WI38 (cell line): ENCODE data around the gene WNT2.

Experiments used
- H3K4me3 ChIP-seq: 2 replicates; pipeline ENCODE4 v1.5.1; 2011; ENCODE audit warnings: low read depth, mild to moderate bottlenecking, control low read depth, low read length
- TF ChIP-seq, protein P1 (sequence below): IDR thresholded peaks from 2 replicates; pipeline ENCODE4 v1.5.1; 2012; ENCODE audit warnings: low read depth, mild to moderate bottlenecking, control low read depth, low read length

WNT2 gene

DNA sequence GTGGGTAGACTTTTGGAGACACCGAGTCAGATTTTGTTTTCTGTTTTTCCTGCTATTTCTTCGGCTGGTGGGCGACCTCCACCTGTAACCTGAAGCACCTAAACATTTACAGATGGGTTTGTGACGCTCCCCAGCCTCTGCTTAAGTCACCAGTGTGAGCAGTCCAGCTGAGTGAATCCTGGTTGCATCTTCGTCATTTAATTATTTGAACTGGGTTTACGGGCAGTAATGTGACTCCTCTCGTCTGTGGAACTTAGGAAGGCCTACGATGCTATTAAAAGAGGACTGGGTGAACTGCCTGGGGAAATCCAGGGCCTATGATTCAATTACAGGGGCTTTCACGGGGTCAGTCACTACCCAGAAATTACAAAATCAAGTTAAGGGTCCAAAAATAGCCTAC, 52.5 kb downstream of the WNT2 start:
- no peak overlapping the region for H3K4me3 ChIP-seq
- TF ChIP-seq, protein P1, sequence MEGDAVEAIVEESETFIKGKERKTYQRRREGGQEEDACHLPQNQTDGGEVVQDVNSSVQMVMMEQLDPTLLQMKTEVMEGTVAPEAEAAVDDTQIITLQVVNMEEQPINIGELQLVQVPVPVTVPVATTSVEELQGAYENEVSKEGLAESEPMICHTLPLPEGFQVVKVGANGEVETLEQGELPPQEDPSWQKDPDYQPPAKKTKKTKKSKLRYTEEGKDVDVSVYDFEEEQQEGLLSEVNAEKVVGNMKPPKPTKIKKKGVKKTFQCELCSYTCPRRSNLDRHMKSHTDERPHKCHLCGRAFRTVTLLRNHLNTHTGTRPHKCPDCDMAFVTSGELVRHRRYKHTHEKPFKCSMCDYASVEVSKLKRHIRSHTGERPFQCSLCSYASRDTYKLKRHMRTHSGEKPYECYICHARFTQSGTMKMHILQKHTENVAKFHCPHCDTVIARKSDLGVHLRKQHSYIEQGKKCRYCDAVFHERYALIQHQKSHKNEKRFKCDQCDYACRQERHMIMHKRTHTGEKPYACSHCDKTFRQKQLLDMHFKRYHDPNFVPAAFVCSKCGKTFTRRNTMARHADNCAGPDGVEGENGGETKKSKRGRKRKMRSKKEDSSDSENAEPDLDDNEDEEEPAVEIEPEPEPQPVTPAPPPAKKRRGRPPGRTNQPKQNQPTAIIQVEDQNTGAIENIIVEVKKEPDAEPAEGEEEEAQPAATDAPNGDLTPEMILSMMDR: no peak

DNA sequence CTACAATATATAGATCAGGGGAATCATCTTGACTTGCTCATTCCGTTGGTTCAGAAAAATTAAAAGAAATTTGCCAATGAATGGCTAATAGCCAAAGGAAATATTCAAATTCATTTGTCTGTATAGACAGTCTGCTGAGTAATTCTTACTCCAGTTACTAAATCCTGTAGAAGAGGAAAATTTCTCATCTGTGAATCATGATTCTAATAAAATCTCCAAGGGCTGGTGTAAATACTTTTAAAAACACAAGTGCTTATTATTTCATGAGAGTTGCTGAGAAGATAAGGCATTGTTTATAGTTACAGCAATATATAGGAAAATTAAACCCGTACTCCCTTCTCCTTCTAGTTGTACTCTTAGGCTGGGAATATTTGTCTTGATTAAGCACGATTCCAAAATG, 53.0 kb downstream of the WNT2 start:
- TF ChIP-seq, protein P1: no peak

DNA sequence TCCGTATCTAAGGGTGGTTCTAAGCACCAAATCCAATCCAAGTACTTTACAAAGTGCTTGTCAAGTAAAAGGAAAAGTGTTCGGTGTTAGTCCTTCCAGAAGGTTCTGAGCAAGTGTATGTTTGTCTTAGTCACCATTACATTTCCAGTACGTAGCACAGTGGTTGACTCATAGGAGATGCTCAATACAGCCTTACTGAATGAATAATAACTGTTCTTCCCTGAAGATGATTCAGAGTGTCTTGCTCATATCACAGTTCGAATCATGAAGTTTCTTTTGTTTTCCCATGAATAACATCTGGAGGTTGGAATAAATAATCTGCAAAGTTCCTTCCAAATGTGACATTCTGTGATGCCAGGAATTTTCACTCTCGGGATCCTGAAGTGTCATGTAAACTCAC, 53.4 kb downstream of the WNT2 start:
- TF ChIP-seq, protein P1: no peak
- H3K4me3 ChIP-seq: no peak overlapping the region

More for the DNA sequence above, 53.0 kb downstream of the WNT2 start:
- H3K4me3 ChIP-seq: no peak overlapping the region

DNA sequence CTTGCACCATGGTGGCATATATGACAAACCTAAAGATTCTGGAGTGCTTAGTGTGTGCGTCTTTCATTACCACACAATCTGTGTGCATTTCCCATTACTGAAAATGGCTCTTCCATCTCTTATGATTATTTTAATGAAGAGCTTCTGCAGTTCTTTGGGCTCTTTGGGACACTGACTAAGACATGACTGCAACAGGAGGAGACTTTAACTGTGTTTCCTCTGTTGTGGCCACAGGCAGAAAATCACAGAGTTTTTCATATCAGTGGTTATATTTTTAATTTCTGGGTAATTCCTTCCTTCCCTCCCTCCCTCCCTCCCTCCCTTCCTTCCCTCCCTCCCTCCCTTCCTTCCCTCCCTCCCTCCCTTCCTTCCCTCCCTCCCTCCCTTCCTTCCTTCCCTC, 58.1 kb downstream of the WNT2 start:
- no peak overlapping the region for H3K4me3 ChIP-seq
- TF ChIP-seq, protein P1: no peak

DNA sequence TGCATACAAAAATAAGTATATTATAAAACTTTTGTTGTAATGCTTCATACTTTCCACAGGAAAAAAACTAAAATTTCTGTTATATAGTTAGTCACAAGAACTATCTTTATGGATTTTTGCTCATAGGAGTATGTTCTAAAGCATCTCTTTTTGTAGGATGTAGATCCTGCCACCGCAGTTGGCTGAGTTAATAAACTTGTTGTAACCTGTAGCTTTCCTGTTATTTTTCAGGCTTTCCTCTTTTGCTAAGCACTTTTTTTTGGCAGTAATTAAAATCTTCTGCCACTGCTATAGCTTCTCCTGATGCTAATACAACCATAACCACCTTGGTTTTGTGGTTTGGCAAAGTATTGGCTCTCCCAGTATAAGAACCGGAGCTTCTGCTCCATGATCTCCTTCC, 60.3 kb downstream of the WNT2 start:
- TF ChIP-seq, protein P1: no peak
- H3K4me3 ChIP-seq: no peak overlapping the region

DNA sequence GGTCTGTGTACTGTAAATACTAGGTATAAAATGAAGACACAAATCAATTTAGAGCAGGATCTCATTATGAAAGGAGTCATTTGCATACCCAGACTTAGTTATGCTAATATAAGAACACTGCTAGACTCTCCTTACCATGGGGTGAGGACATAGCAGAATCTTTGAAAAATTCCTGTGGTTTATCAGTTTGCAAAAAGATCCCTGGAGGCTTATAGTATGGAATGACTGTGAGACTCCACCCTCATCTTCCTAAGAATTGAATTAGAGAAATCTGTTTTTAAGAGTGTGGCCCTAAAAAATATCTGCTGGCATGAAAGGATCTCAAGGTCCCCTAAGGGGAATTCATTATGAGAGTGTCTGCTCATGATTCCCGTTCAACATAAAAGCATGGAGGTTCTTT, 63.2 kb downstream of the WNT2 start:
- TF ChIP-seq, protein P1: no peak
- no peak overlapping the region for H3K4me3 ChIP-seq

DNA sequence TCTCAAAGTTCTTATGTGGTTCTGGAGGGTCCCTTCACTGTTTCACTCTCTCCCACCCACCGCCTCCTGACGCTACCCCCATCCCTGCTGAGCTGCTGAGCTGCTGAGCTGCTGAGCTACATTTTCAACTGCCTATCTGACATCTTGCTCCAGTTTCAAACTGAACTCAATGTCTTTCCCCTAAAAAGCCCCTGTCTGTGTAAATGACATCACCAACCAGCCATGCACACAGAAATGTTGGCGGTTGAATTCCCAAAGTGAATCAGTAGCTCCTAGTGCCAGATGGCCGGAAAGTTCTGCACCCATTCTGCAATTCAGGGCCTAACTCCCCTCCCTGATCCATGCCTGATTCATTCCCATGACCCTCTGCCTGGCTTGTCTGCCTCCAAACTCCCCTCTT, 71.2 kb downstream of the WNT2 start:
- TF ChIP-seq, protein P1: no peak
- no peak overlapping the region for H3K4me3 ChIP-seq

DNA sequence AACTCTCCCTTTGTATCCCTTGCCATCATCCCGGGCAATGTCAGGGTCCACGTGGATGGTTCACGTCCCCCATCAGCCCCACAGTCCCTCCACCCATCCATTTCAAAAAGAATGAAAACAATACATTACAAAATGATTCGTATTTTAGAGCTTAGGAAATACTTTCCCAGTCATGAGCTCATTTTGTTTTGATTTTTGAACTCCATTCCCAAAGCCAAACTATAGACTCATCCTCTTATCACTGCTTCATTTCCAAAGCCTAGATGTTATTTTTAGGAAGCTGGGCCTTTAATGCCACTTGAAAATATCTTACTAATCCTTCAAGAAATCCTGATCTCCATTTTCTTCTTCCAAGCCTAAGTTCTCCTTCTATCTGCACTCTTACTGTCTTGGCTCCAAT, 72.1 kb downstream of the WNT2 start:
- TF ChIP-seq, protein P1: no peak
- H3K4me3 ChIP-seq: no peak overlapping the region
